ENCODE data around the gene PTGR3.

- TF ChIP-seq EZH2 (IDR thresholded peaks at IDR 0.05; ENCODE audit: borderline replicate concordance, low read length): no peak
- TF ChIP-seq, protein P1, sequence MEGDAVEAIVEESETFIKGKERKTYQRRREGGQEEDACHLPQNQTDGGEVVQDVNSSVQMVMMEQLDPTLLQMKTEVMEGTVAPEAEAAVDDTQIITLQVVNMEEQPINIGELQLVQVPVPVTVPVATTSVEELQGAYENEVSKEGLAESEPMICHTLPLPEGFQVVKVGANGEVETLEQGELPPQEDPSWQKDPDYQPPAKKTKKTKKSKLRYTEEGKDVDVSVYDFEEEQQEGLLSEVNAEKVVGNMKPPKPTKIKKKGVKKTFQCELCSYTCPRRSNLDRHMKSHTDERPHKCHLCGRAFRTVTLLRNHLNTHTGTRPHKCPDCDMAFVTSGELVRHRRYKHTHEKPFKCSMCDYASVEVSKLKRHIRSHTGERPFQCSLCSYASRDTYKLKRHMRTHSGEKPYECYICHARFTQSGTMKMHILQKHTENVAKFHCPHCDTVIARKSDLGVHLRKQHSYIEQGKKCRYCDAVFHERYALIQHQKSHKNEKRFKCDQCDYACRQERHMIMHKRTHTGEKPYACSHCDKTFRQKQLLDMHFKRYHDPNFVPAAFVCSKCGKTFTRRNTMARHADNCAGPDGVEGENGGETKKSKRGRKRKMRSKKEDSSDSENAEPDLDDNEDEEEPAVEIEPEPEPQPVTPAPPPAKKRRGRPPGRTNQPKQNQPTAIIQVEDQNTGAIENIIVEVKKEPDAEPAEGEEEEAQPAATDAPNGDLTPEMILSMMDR (IDR thresholded peaks at IDR 0.05; ENCODE audit: low read length): no peak
Observed at GRCh38 chr18:75215663-75216062, 6.7 kb upstream of the PTGR3 start.

All from OCI-LY1 (cell line).